ENCODE data around the gene POU2AF3. TPM values are rescaled to one million over a fixed set of nuclear protein-coding genes. Genes with fewer than 3 reads are reported as not detected.

The POU2AF3 gene
- polyA plus RNA-seq, 1 of the 3 experiments (the other 2 are of a cell fraction): 0.07 TPM

GRCh38 chr11:111327908-111328624, 29.7 kb downstream of the POU2AF3 start:
- H3F3A ChIP-seq (replicated peaks; ENCODE audit: insufficient read depth): peaks cover 8% of the 10 kb centered on the region
- TF ChIP-seq FOXJ3 (CRISPR knock-in tag; IDR thresholded peaks at IDR 0.05): no peak
- no peak for TF ChIP-seq TCF12 (IDR thresholded peaks at IDR 0.05)
- no peak for TF ChIP-seq NRF1 (IDR thresholded peaks at IDR 0.05; ENCODE audit: low read depth, low read length)
- no peak for TF ChIP-seq RXRA (IDR thresholded peaks at IDR 0.05; ENCODE audit: borderline replicate concordance, low read depth)
- TF ChIP-seq CHD2 (IDR thresholded peaks at IDR 0.05; ENCODE audit: low read length, partially characterized antibody): no peak
- no peak for TF ChIP-seq EP300 (IDR thresholded peaks at IDR 0.05; ENCODE audit: borderline replicate concordance in 1 of 2, low read depth in 1 of 2, low read length in 1 of 2)
- no peak for TF ChIP-seq PBX3 (IDR thresholded peaks at IDR 0.05)
- ChIA-PET CTCF (interaction anchor here (1.2 to 4.6 kb wide), 5 partner anchors 16 to 101 kb away, joined by 3 to 14 read pairs (median 7); partner anchors contain the start of gene POU2AF3), POLR2A (no interaction called here)
- no peaks in the 10 kb centered on the region for H3K27me3 ChIP-seq (ENCODE audit: insufficient read depth)
- H3K4me3 ChIP-seq (ENCODE audit: low read depth in 2 of 2, low read length in 1 of 2): no peak overlapping the region
- no peaks in the 10 kb centered on the region for H3K9me3 ChIP-seq
- H3K9ac ChIP-seq: no peak overlapping the region
- H3K27ac ChIP-seq (ENCODE audit: low read depth in 2 of 2, low read length in 1 of 2): no peak overlapping the region
- H3K79me2 ChIP-seq (ENCODE audit: insufficient read depth): no peaks in the 10 kb centered on the region
- WGBS (ENCODE audit: low lambda C conversion rate): 47% methylated on average over 5 of the region's 8 CpGs
- H3K9me2 ChIP-seq: no peaks in the 10 kb centered on the region
- H4K20me1 ChIP-seq (ENCODE audit: insufficient read depth): no peaks in the 10 kb centered on the region
- no peak overlapping the region for H2AFZ ChIP-seq (ENCODE audit: low read depth)
- no peak overlapping the region for H3K4me2 ChIP-seq
- no peak for DNase-seq
- no peaks in the 10 kb centered on the region for H3K36me3 ChIP-seq (replicated peaks in 1 of 2; ENCODE audit: control insufficient read depth in 1 of 2, insufficient read depth in 2 of 2, low read length in 1 of 2)
- peaks cover 12 to 27% of the 10 kb centered on the region in 2 experiments; a peak in 3 of 4 replicates for H3K4me1 ChIP-seq (ENCODE audit: control insufficient read depth in 1 of 2, insufficient read depth in 2 of 2, low read depth in 1 of 2, low read length in 1 of 2)

- WGBS (ENCODE audit: low lambda C conversion rate): 65% methylated on average over 7 of the region's 7 CpGs
- H3K27ac ChIP-seq (ENCODE audit: low read depth in 2 of 2, low read length in 1 of 2): no peak overlapping the region
- POLR2A ChIA-PET: no interaction called here
- CTCF ChIA-PET: interaction anchor here (2.4 to 4.6 kb wide), 2 partner anchors 32 to 93 kb away, joined by 8 to 14 read pairs; partner anchors contain the start of gene POU2AF3
- H3K9me2 ChIP-seq: no peaks in the 10 kb centered on the region
- no peaks in the 10 kb centered on the region for H3K9me3 ChIP-seq
- H3K4me2 ChIP-seq: no peak overlapping the region
- H3F3A ChIP-seq (replicated peaks; ENCODE audit: insufficient read depth): peaks cover 8% of the 10 kb centered on the region
- no peak for TF ChIP-seq NRF1 (IDR thresholded peaks at IDR 0.05; ENCODE audit: low read depth, low read length)
- no peak for TF ChIP-seq RFX5 (IDR thresholded peaks at IDR 0.05; ENCODE audit: low read length)
- TF ChIP-seq NFIC (IDR thresholded peaks at IDR 0.05; ENCODE audit: borderline replicate concordance): no peak
- TF ChIP-seq YY1 (IDR thresholded peaks at IDR 0.05; ENCODE audit: low read depth): no peak
- TF ChIP-seq RAD21 (IDR thresholded peaks at IDR 0.05; ENCODE audit: low read length): no peak
- no peak for TF ChIP-seq GATA2 (CRISPR knock-in tag; IDR thresholded peaks at IDR 0.05)
- no peak for TF ChIP-seq RXRA (IDR thresholded peaks at IDR 0.05; ENCODE audit: borderline replicate concordance, low read depth)
- TF ChIP-seq MXI1 (IDR thresholded peaks at IDR 0.05; ENCODE audit: low read depth, low read length): no peak
- TF ChIP-seq, protein P1, sequence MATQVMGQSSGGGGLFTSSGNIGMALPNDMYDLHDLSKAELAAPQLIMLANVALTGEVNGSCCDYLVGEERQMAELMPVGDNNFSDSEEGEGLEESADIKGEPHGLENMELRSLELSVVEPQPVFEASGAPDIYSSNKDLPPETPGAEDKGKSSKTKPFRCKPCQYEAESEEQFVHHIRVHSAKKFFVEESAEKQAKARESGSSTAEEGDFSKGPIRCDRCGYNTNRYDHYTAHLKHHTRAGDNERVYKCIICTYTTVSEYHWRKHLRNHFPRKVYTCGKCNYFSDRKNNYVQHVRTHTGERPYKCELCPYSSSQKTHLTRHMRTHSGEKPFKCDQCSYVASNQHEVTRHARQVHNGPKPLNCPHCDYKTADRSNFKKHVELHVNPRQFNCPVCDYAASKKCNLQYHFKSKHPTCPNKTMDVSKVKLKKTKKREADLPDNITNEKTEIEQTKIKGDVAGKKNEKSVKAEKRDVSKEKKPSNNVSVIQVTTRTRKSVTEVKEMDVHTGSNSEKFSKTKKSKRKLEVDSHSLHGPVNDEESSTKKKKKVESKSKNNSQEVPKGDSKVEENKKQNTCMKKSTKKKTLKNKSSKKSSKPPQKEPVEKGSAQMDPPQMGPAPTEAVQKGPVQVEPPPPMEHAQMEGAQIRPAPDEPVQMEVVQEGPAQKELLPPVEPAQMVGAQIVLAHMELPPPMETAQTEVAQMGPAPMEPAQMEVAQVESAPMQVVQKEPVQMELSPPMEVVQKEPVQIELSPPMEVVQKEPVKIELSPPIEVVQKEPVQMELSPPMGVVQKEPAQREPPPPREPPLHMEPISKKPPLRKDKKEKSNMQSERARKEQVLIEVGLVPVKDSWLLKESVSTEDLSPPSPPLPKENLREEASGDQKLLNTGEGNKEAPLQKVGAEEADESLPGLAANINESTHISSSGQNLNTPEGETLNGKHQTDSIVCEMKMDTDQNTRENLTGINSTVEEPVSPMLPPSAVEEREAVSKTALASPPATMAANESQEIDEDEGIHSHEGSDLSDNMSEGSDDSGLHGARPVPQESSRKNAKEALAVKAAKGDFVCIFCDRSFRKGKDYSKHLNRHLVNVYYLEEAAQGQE (IDR thresholded peaks at IDR 0.05; ENCODE audit: low read depth, low read length): no peak
- no peak for DNase-seq
- H4K20me1 ChIP-seq (ENCODE audit: insufficient read depth): no peaks in the 10 kb centered on the region
- H3K4me3 ChIP-seq (ENCODE audit: low read depth in 2 of 2, low read length in 1 of 2): no peak overlapping the region
- no peaks in the 10 kb centered on the region for H3K27me3 ChIP-seq (ENCODE audit: insufficient read depth)
- H3K4me1 ChIP-seq (ENCODE audit: control insufficient read depth in 1 of 2, insufficient read depth in 2 of 2, low read depth in 1 of 2, low read length in 1 of 2): peaks cover 12 to 30% of the 10 kb centered on the region in 2 experiments; a peak in 3 of 4 replicates
- H3K9ac ChIP-seq: no peak overlapping the region
- H3K36me3 ChIP-seq (replicated peaks in 1 of 2; ENCODE audit: control insufficient read depth in 1 of 2, insufficient read depth in 2 of 2, low read length in 1 of 2): no peaks in the 10 kb centered on the region
- H2AFZ ChIP-seq (ENCODE audit: low read depth): no peak overlapping the region
- no peaks in the 10 kb centered on the region for H3K79me2 ChIP-seq (ENCODE audit: insufficient read depth)
These were observed 31.2 kb downstream of the POU2AF3 start for GRCh38 chr11:111329306-111330204.

Data from SK-N-SH (cell line).